Natural killer cell (primary cell): Measurements from ENCODE around the gene BAZ2A. TPM values are rescaled to one million over a fixed set of nuclear protein-coding genes. Genes with fewer than 3 reads are reported as not detected.

ENCODE experiments used
- ATAC-seq, 3 donors: fragments of 150-1000 bp in 2 of 3; fragments of 200-7000 bp in 1 of 3; cut with Tn5 transposase; 1 replicate in 1 of 3; 2 replicates in 2 of 3; pipeline ENCODE4 v1.10.0; 2021; ENCODE audit warnings: mild to moderate bottlenecking in 2 of 3, moderate library complexity in 2 of 3
- DNase-seq, 2 donors: peaks; one replicate each; pipeline versions ENCODE4 v3.0.0 to v3.0.0-alpha.2; 2013 to 2021; ENCODE audit warnings: mixed read lengths in 1 of 2
- H3K27ac ChIP-seq: one replicate; pipeline ENCODE4 v1.5.1; 2013; ENCODE audit warnings: mild to moderate bottlenecking, low read length
- H3K27me3 ChIP-seq: one replicate; pipeline ENCODE4 v1.6.1; 2013; ENCODE audit warnings: low read length; ENCODE audit not compliant: control insufficient read depth, insufficient read depth
- H3K36me3 ChIP-seq: one replicate; pipeline ENCODE4 v1.6.1; 2013; ENCODE audit warnings: low read length; ENCODE audit not compliant: control insufficient read depth, insufficient read depth
- H3K4me1 ChIP-seq: one replicate; pipeline ENCODE4 v1.6.1; 2013; ENCODE audit warnings: low read length; ENCODE audit not compliant: control insufficient read depth, insufficient read depth
- H3K4me3 ChIP-seq: one replicate; pipeline ENCODE4 v1.5.1; 2013; ENCODE audit warnings: low read length
- H3K9me3 ChIP-seq: one replicate; pipeline ENCODE4 v1.6.1; 2013; ENCODE audit warnings: low read length; ENCODE audit not compliant: control insufficient read depth, insufficient read depth
- H3K27ac Mint-ChIP-seq, 2 donors: one replicate each; pipeline ENCODE4 v1.8.0; 2022; ENCODE audit warnings: mild to moderate bottlenecking in 2 of 2, mixed read lengths in 2 of 2, moderate library complexity in 1 of 2
- H3K27me3 Mint-ChIP-seq, 2 donors: one replicate each; pipeline ENCODE4 v1.8.0; 2022; ENCODE audit warnings: low read depth in 2 of 2, mixed read lengths in 2 of 2
- H3K36me3 Mint-ChIP-seq: one replicate; pipeline ENCODE4 v1.8.0; 2022; ENCODE audit warnings: mixed read lengths
- H3K4me1 Mint-ChIP-seq, 2 donors: one replicate each; pipeline ENCODE4 v1.8.0; 2022; ENCODE audit warnings: mixed read lengths in 2 of 2
- H3K4me3 Mint-ChIP-seq: one replicate; pipeline ENCODE4 v1.8.0; 2022; ENCODE audit warnings: mild to moderate bottlenecking, moderate library complexity, mixed read lengths
- H3K9me3 Mint-ChIP-seq, 2 donors: one replicate each; pipeline ENCODE4 v1.8.0; 2022; ENCODE audit warnings: mixed read lengths in 2 of 2
- CTCF ChIP-seq: fragments of 200-600 bp; IDR thresholded peaks from one replicate; pipeline ENCODE4 v1.8.0; 2022; ENCODE audit warnings: antibody characterized with exemption
- WGBS: methylation state at CpG from one replicate; pipeline ENCODE4 v1.1.7; 2013; ENCODE audit warnings: missing lambda C conversion rate; ENCODE audit not compliant: insufficient coverage; 5-methylcytosine and 5-hydroxymethylcytosine counted together
- intact Hi-C: fragments of 100-400 bp; cut with micrococcal nuclease; formaldehyde crosslinking; loops from one replicate; pipeline ENCODE4 v1.14.2; 2022
- total RNA-seq, 4 donors: library from RNA; stranded (reverse); fragments of 120-200 nt in 1 of 4; gene quantifications; one replicate each; pipeline versions ENCODE4 v1.2.3 to v1.2.4, GENCODE V29; 2013 to 2022

Gene BAZ2A
- total RNA-seq, 3 donors from 2014 or later (not counting 1 experiment from before 2014, with no cell fraction given) = 320 to 354 (median 325) TPM

- no peaks in the 10 kb centered on the region for H3K4me1 Mint-ChIP-seq
- no peaks in the 10 kb centered on the region for H3K27me3 ChIP-seq
- no peaks in the 10 kb centered on the region for H3K36me3 Mint-ChIP-seq
- H3K9me3 ChIP-seq = no peaks in the 10 kb centered on the region
- H3K27me3 Mint-ChIP-seq = no peaks in the 10 kb centered on the region
- no peaks in the 10 kb centered on the region for H3K9me3 Mint-ChIP-seq
- WGBS = 89% methylated on average over 5 of the region's 5 CpGs
- H3K36me3 ChIP-seq = no peaks in the 10 kb centered on the region
- H3K27ac Mint-ChIP-seq = no peak overlapping the region
- TF ChIP-seq CTCF = no peak
- H3K4me1 ChIP-seq = no peaks in the 10 kb centered on the region
- no peak overlapping the region for H3K4me3 ChIP-seq
- H3K27ac ChIP-seq = no peak overlapping the region
- intact Hi-C loops = no loop called here
- no peak for DNase-seq
- no peak overlapping the region for H3K4me3 Mint-ChIP-seq
- no peak for ATAC-seq
Measured at GRCh38 chr12:56551070-56551469, 79.1 kb downstream of the BAZ2A start.

- no peak overlapping the region for H3K4me3 Mint-ChIP-seq
Measured at GRCh38 chr12:56546680-56547079, 83.4 kb downstream of the BAZ2A start.

More at GRCh38 chr12:56546680-56547079, 83.4 kb downstream of the BAZ2A start:
- H3K27me3 Mint-ChIP-seq = no peaks in the 10 kb centered on the region
- H3K27ac Mint-ChIP-seq = no peak overlapping the region
- no peak for TF ChIP-seq CTCF
- no peaks in the 10 kb centered on the region for H3K36me3 Mint-ChIP-seq
- no peaks in the 10 kb centered on the region for H3K9me3 Mint-ChIP-seq
- Histone ChIP-seq H3K4me1 (no peaks in the 10 kb centered on the region), H3K9me3 (no peaks in the 10 kb centered on the region), H3K4me3 (no peak overlapping the region), H3K36me3 (no peaks in the 10 kb centered on the region), H3K27me3 (no peaks in the 10 kb centered on the region), H3K27ac (no peak overlapping the region)
- 89% methylated on average over 4 of the region's 5 CpGs for WGBS
- DNase-seq (no peak), ATAC-seq (no peak)
- intact Hi-C loops = no loop called here
- H3K4me1 Mint-ChIP-seq = no peaks in the 10 kb centered on the region

Other genes starting within 250 kb of the BAZ2A start
- 10 to 100 TPM; 11.1 to 12.3 (median 11.7) TPM for gene TIMELESS, start 180.9 kb downstream of the BAZ2A start, total RNA-seq
- not detected for gene MIP, start 175.7 kb downstream of the BAZ2A start, total RNA-seq
- 1 to 10 TPM; 5.6 to 6.2 (median 5.6) TPM for gene SPRYD4, start 161.7 kb downstream of the BAZ2A start, total RNA-seq
- 1 to 10 TPM; 1.2 to 1.6 (median 1.6) TPM for gene GLS2, start 142.2 kb downstream of the BAZ2A start, total RNA-seq
- gene RBMS2, start 108.5 kb downstream of the BAZ2A start, total RNA-seq = 10 to 100 TPM; 10.8 to 16.5 (median 15.6) TPM
- 100 to 1,000 TPM; 335 to 378 (median 342) TPM for gene ATP5F1B, start 15.7 kb upstream of the BAZ2A start, total RNA-seq
- 10 to 100 TPM; 79.2 to 93.8 (median 93.4) TPM for gene PTGES3, start 58.0 kb upstream of the BAZ2A start, total RNA-seq
- 100 to 1,000 TPM; 644 to 785 (median 695) TPM for gene NACA, start 95.0 kb upstream of the BAZ2A start, total RNA-seq
- 10 to 100 TPM; 10.1 to 11.9 (median 10.4) TPM for gene PRIM1, start 122.0 kb upstream of the BAZ2A start, total RNA-seq
- 1 to 10 TPM in 1 of 3 donors, under 1 TPM in 1, not detected in 1; 0.16 to 1.4 TPM for gene HSD17B6, start 133.0 kb upstream of the BAZ2A start, total RNA-seq